Hepatocyte (in vitro differentiated cells): ENCODE measurements around the gene NUBPL.

Experiments used
- CTCF ChIP-seq: fragments of 200-600 bp; sonication (generic); IDR thresholded peaks from 2 replicates; pipeline ENCODE4 v1.5.1; 2016; ENCODE audit warnings: antibody characterized with exemption, mild to moderate bottlenecking; ENCODE audit not compliant: poor library complexity
- EZH2 ChIP-seq: fragments of 200-600 bp; sonication (generic); IDR thresholded peaks from 2 replicates; pipeline ENCODE4 v1.6.1; 2016; ENCODE audit warnings: antibody characterized with exemption, mild to moderate bottlenecking, borderline replicate concordance
- EZH2phosphoT487 ChIP-seq: fragments of 200-600 bp; sonication (generic); IDR thresholded peaks from one replicate; pipeline ENCODE4 v1.6.1; 2018; ENCODE audit warnings: antibody characterized with exemption, mild to moderate bottlenecking, low read depth, moderate library complexity; ENCODE audit not compliant: unreplicated experiment, severe bottlenecking

- TF ChIP-seq CTCF, result no peak
- TF ChIP-seq EZH2phosphoT487, result no peak
- TF ChIP-seq EZH2, result no peak
These were observed 11.8 kb downstream of the NUBPL start for GRCh38 chr14:31572955-31573354.
